Calu3 (cell line): ENCODE results near the gene CYB5R3. TPM values are rescaled to one million over a fixed set of nuclear protein-coding genes. Genes with fewer than 3 reads are reported as not detected.

Source experiments
- BruUV-seq: library from RNA; stranded (reverse); fragments of 400-500 nt; replicated peaks from 2 replicates; lab custom pipeline; 2021; lab: Mats Ljungman, UMichigan
- CTCF ChIA-PET: fragments of 300-600 bp; sonication (Branson Sonifier 250); formaldehyde crosslinking; loops from one replicate; lab custom pipeline; 2022; ENCODE audit warnings: antibody characterized with exemption; lab: Charles Lee
- DNase-seq: peaks from one replicate; pipeline ENCODE4 v3.0.0; 2022
- H3K27ac Mint-ChIP-seq: one replicate; pipeline ENCODE4 v1.8.0; 2022; ENCODE audit warnings: mixed read lengths; ENCODE audit not compliant: unreplicated experiment
- H3K27me3 Mint-ChIP-seq: one replicate; pipeline ENCODE4 v1.8.0; 2022; ENCODE audit warnings: mixed read lengths; ENCODE audit not compliant: unreplicated experiment
- H3K36me3 Mint-ChIP-seq: one replicate; pipeline ENCODE4 v1.8.0; 2022; ENCODE audit warnings: mild to moderate bottlenecking, moderate library complexity, mixed read lengths; ENCODE audit not compliant: insufficient read depth, unreplicated experiment
- H3K4me1 Mint-ChIP-seq: one replicate; pipeline ENCODE4 v1.8.0; 2022; ENCODE audit warnings: mild to moderate bottlenecking, low read depth, mixed read lengths; ENCODE audit not compliant: unreplicated experiment
- H3K4me3 Mint-ChIP-seq: one replicate; pipeline ENCODE4 v1.8.0; 2022; ENCODE audit warnings: mild to moderate bottlenecking, low read depth, moderate library complexity, mixed read lengths; ENCODE audit not compliant: unreplicated experiment
- H3K9me3 Mint-ChIP-seq: one replicate; pipeline ENCODE4 v1.8.0; 2022; ENCODE audit warnings: low read depth, mixed read lengths; ENCODE audit not compliant: unreplicated experiment
- CTCF ChIP-seq: fragments of 200-600 bp; IDR thresholded peaks from one replicate; pipeline ENCODE4 v1.8.0; 2022; ENCODE audit warnings: antibody characterized with exemption; ENCODE audit not compliant: unreplicated experiment
- intact Hi-C: fragments of 100-400 bp; cut with micrococcal nuclease; formaldehyde crosslinking; loops from one replicate; pipeline ENCODE4 v1.10.0; 2022; ENCODE audit not compliant: unreplicated experiment
- total RNA-seq: library from RNA; stranded (reverse); gene quantifications from 2 replicates; pipeline ENCODE4 v1.2.3, GENCODE V29; 2022

The CYB5R3 gene
- total RNA-seq, 1 experiment from 2014 or later, result 101 TPM

- no TSS peak for BruUV-seq
- H3K36me3 Mint-ChIP-seq, result peaks cover 57% of the 10 kb centered on the region
- DNase-seq, result no peak
- no peaks in the 10 kb centered on the region for H3K9me3 Mint-ChIP-seq
- H3K4me1 Mint-ChIP-seq, result peaks cover 8% of the 10 kb centered on the region
- H3K27ac Mint-ChIP-seq, result no peak overlapping the region
- no peak overlapping the region for H3K4me3 Mint-ChIP-seq
- CTCF ChIA-PET, result no interaction called here
- intact Hi-C loops, result no loop called here
- no peaks in the 10 kb centered on the region for H3K27me3 Mint-ChIP-seq
- TF ChIP-seq CTCF, result no peak
Measured at GRCh38 chr22:42625416-42625815, 23.8 kb downstream of the CYB5R3 start.

GRCh38 chr22:42624551-42625106, 24.6 kb downstream of the CYB5R3 start:
- CTCF ChIA-PET, result interaction anchor here (0.6 kb wide), 1 partner anchor 26 kb away, joined by 7 read pairs; no protein-coding TSS in a partner anchor
- intact Hi-C loops, result no loop called here
- no peak for DNase-seq

GRCh38 chr22:42623756-42624441, 25.3 kb downstream of the CYB5R3 start:
- no TSS peak for BruUV-seq
- peaks cover 62% of the 10 kb centered on the region for H3K36me3 Mint-ChIP-seq
- no peak overlapping the region for H3K4me3 Mint-ChIP-seq
- H3K4me1 Mint-ChIP-seq, result peaks cover 8% of the 10 kb centered on the region
- no peak for DNase-seq
- no peak overlapping the region for H3K27ac Mint-ChIP-seq
- CTCF ChIA-PET, result interaction anchor here (1.6 kb wide), 1 partner anchor 13 kb away, joined by 3 read pairs; no protein-coding TSS in a partner anchor
- no peaks in the 10 kb centered on the region for H3K9me3 Mint-ChIP-seq
- H3K27me3 Mint-ChIP-seq, result no peaks in the 10 kb centered on the region
- intact Hi-C loops, result no loop called here
- TF ChIP-seq CTCF, result no peak

More at GRCh38 chr22:42624551-42625106, 24.6 kb downstream of the CYB5R3 start:
- no peak for TF ChIP-seq CTCF
- H3K27me3 Mint-ChIP-seq, result no peaks in the 10 kb centered on the region
- H3K36me3 Mint-ChIP-seq, result peaks cover 62% of the 10 kb centered on the region
- H3K9me3 Mint-ChIP-seq, result no peaks in the 10 kb centered on the region
- peaks cover 8% of the 10 kb centered on the region for H3K4me1 Mint-ChIP-seq
- H3K27ac Mint-ChIP-seq, result no peak overlapping the region
- H3K4me3 Mint-ChIP-seq, result no peak overlapping the region
- no TSS peak for BruUV-seq

- no TSS peak for BruUV-seq
- DNase-seq, result no peak
- intact Hi-C loops, result no loop called here
- no peak overlapping the region for H3K27ac Mint-ChIP-seq
- H3K4me1 Mint-ChIP-seq, result peaks cover 8% of the 10 kb centered on the region
- H3K4me3 Mint-ChIP-seq, result no peak overlapping the region
- H3K9me3 Mint-ChIP-seq, result no peaks in the 10 kb centered on the region
- no peaks in the 10 kb centered on the region for H3K27me3 Mint-ChIP-seq
- H3K36me3 Mint-ChIP-seq, result peaks cover 62% of the 10 kb centered on the region
- no peak for TF ChIP-seq CTCF
- CTCF ChIA-PET, result interaction anchor here (1.6 kb wide), 2 partner anchors 14 to 37 kb away, joined by 3 read pairs; no protein-coding TSS in a partner anchor
Measured at GRCh38 chr22:42623301-42623751, 25.9 kb downstream of the CYB5R3 start.
